ENCODE measurements around the gene DLG4. TPM values are rescaled to one million over a fixed set of nuclear protein-coding genes. Genes with fewer than 3 reads are reported as not detected.
A peak's percentile ranks its signal among the peaks of the same experiment; 100 is the strongest.

The DLG4 gene
- total and polyA plus RNA-seq, 2 donors (not counting 1 experiment from before 2014, with no cell fraction given): 2.0 to 12.5 TPM

DNA sequence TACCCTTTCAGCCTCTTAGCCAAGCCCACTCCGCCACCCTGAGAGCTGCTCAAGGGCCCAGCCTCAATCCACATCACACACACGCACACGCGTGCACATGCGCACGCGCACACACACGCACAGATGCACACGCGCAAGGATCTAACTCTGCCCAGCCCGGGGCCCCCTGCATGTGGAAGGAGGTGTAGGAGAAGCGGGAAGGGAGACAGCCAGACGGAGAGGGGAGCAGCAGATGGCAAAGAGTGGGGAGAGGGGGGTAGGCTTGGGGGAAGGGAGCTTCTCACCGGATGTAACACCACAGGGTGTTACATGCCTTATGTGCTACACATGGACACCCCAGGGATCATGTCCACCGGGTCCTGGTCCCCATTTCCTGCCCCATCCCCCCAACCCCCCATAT lies 15.3 kb downstream of the DLG4 start:
- H3K9ac ChIP-seq (ENCODE audit: low read length): peak overlapping the region; percentile 65
- CTCF ChIA-PET: interaction anchor here (0.6 to 1.2 kb wide), 2 partner anchors 27 to 72 kb away, joined by 3 to 4 read pairs; no protein-coding TSS in a partner anchor

DNA sequence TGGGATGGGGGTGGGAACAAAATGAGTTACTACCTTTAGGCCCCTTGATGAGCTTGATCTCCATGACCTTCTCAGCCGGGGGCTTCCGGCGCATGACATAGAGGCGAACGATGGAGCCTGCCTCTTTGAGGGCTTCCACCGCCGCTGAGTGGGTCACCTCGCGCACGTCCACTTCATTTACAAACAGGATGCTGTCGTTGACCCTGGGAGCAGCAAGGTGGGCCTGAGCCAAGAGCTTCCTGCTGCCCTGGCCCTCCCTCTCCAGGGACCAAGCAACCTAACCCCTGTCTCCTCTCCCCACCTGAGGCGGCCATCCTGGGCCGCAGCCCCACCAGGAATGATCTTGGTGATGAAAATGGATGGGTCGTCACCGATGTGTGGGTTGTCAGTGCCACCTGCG lies 16.2 kb downstream of the DLG4 start:
- Histone ChIP-seq H3K4me2 (replicated peaks; ENCODE audit: low read depth, low read length, poor library complexity, severe bottlenecking) (no peak overlapping the region), H3K4me1 (ENCODE audit: control insufficient read depth in 2 of 2, insufficient read depth in 2 of 2, low read length in 2 of 2) (peaks cover 17 to 25% of the 10 kb centered on the region in 2 donors), H3K79me2 (ENCODE audit: control insufficient read depth, insufficient read depth, low read length) (no peaks in the 10 kb centered on the region), H3K36me3 (replicated peaks in 1 of 2; ENCODE audit: control extremely low read depth in 1 of 2, control insufficient read depth in 1 of 2, extremely low read depth in 1 of 2, insufficient read depth in 2 of 2, low read length in 1 of 2) (no peaks in the 10 kb centered on the region), H4K20me1 (ENCODE audit: control insufficient read depth, insufficient read depth, low read length, poor library complexity, severe bottlenecking) (no peaks in the 10 kb centered on the region), H3K4me3 (ENCODE audit: control extremely low read depth in 1 of 5, extremely low read depth in 1 of 5, insufficient read depth in 1 of 5, low read depth in 2 of 5, low read length in 4 of 5) (no peak overlapping the region), H3K9me3 (ENCODE audit: control extremely low read depth in 1 of 3, control insufficient read depth in 2 of 3, insufficient read depth in 1 of 3, low read length in 2 of 3) (no peaks in the 10 kb centered on the region), H2AFZ (ENCODE audit: insufficient read depth, low read depth, low read length, poor library complexity, severe bottlenecking) (no peak overlapping the region), H3K27ac (ENCODE audit: low read length in 2 of 2) (no peak overlapping the region), H3K9ac (ENCODE audit: low read length) (no peak overlapping the region), H3K27me3 (replicated peaks in 1 of 4; ENCODE audit: control extremely low read depth in 1 of 4, control insufficient read depth in 3 of 4, insufficient read depth in 4 of 4, low read length in 3 of 4) (no peaks in the 10 kb centered on the region)
- Mint-ChIP-seq H3K9me3 (ENCODE audit: insufficient read depth) (no peaks in the 10 kb centered on the region), H3K27ac (peak overlapping the region; percentile 91), H3K27me3 (no peaks in the 10 kb centered on the region), H3K4me3 (peak overlapping the region; percentile 49), H3K4me1 (peaks cover 28% of the 10 kb centered on the region)
- ChIA-PET CTCF (interaction anchor here (1.2 kb wide), 1 partner anchor 26 kb away, joined by 3 read pairs; no protein-coding TSS in a partner anchor), POLR2A (no interaction called here)
- WGBS (ENCODE audit: insufficient coverage): 97% methylated on average over 13 of the region's 16 CpGs
- TF ChIP-seq EZH2 (IDR thresholded peaks at IDR 0.05; ENCODE audit: borderline replicate concordance, insufficient read depth, low read depth, low read length, poor library complexity, severe bottlenecking): no peak
- TF ChIP-seq, protein P1, sequence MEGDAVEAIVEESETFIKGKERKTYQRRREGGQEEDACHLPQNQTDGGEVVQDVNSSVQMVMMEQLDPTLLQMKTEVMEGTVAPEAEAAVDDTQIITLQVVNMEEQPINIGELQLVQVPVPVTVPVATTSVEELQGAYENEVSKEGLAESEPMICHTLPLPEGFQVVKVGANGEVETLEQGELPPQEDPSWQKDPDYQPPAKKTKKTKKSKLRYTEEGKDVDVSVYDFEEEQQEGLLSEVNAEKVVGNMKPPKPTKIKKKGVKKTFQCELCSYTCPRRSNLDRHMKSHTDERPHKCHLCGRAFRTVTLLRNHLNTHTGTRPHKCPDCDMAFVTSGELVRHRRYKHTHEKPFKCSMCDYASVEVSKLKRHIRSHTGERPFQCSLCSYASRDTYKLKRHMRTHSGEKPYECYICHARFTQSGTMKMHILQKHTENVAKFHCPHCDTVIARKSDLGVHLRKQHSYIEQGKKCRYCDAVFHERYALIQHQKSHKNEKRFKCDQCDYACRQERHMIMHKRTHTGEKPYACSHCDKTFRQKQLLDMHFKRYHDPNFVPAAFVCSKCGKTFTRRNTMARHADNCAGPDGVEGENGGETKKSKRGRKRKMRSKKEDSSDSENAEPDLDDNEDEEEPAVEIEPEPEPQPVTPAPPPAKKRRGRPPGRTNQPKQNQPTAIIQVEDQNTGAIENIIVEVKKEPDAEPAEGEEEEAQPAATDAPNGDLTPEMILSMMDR (IDR thresholded peaks at IDR 0.05): no peak
- DNase-seq (no peak), ATAC-seq (ENCODE audit: low read depth) (no peak)
- intact Hi-C loops (cut with micrococcal nuclease): no loop called here

More for the DNA sequence above, 15.3 kb downstream of the DLG4 start:
- POLR2A ChIA-PET: interaction anchor here (0.7 to 1.6 kb wide), 6 partner anchors 16 to 1048 kb away, joined by 3 to 12 read pairs (median 6); partner anchors contain the start of genes ACADVL, DVL2 and GABARAP
- no peaks in the 10 kb centered on the region for H3K27me3 ChIP-seq (replicated peaks in 1 of 4; ENCODE audit: control extremely low read depth in 1 of 4, control insufficient read depth in 3 of 4, insufficient read depth in 4 of 4, low read length in 3 of 4)
- intact Hi-C loops (cut with micrococcal nuclease): loop anchor here (2.0 kb wide), 3 partner anchors 14 to 278 kb away; partner anchors contain the start of genes ACADVL and DLG4
- H3K4me2 ChIP-seq (replicated peaks; ENCODE audit: low read depth, low read length, poor library complexity, severe bottlenecking): peak overlapping the region; percentile 74
- Mint-ChIP-seq H3K4me1 (peaks cover 28% of the 10 kb centered on the region), H3K27me3 (no peaks in the 10 kb centered on the region), H3K9me3 (ENCODE audit: insufficient read depth) (no peaks in the 10 kb centered on the region), H3K4me3 (peak overlapping the region; percentile 82), H3K27ac (peak overlapping the region; percentile 91)
- no peak for DNase-seq
- H4K20me1 ChIP-seq (ENCODE audit: control insufficient read depth, insufficient read depth, low read length, poor library complexity, severe bottlenecking): no peaks in the 10 kb centered on the region
- WGBS (ENCODE audit: insufficient coverage): 92% methylated on average over 10 of the region's 15 CpGs
- peak overlapping the region in 4 of 5 experiments; percentile 49 to 65 (median 55) for H3K4me3 ChIP-seq (ENCODE audit: control extremely low read depth in 1 of 5, extremely low read depth in 1 of 5, insufficient read depth in 1 of 5, low read depth in 2 of 5, low read length in 4 of 5)
- H3K27ac ChIP-seq (ENCODE audit: low read length in 2 of 2): peak overlapping the region; percentile 86 to 93
- peak overlapping the region; percentile 61 for H2AFZ ChIP-seq (ENCODE audit: insufficient read depth, low read depth, low read length, poor library complexity, severe bottlenecking)
- no peak for TF ChIP-seq EZH2 (IDR thresholded peaks at IDR 0.05; ENCODE audit: borderline replicate concordance, insufficient read depth, low read depth, low read length, poor library complexity, severe bottlenecking)
- TF ChIP-seq, protein P1 (IDR thresholded peaks at IDR 0.05): no peak
- H3K9me3 ChIP-seq (ENCODE audit: control extremely low read depth in 1 of 3, control insufficient read depth in 2 of 3, insufficient read depth in 1 of 3, low read length in 2 of 3): no peaks in the 10 kb centered on the region
- ATAC-seq (ENCODE audit: low read depth): no peak
- peaks cover 17 to 25% of the 10 kb centered on the region in 2 donors for H3K4me1 ChIP-seq (ENCODE audit: control insufficient read depth in 2 of 2, insufficient read depth in 2 of 2, low read length in 2 of 2)
- H3K36me3 ChIP-seq (replicated peaks in 1 of 2; ENCODE audit: control extremely low read depth in 1 of 2, control insufficient read depth in 1 of 2, extremely low read depth in 1 of 2, insufficient read depth in 2 of 2, low read length in 1 of 2): no peaks in the 10 kb centered on the region
- no peaks in the 10 kb centered on the region for H3K79me2 ChIP-seq (ENCODE audit: control insufficient read depth, insufficient read depth, low read length)

Data from B cell (primary cell).